WTC11 (cell line): ENCODE results near the gene IFT52. TPM values are rescaled to one million over a fixed set of nuclear protein-coding genes. Genes with fewer than 3 reads are reported as not detected.

Experiments used
- ATAC-seq: fragments of 200-7000 bp; cut with Tn5 transposase; 2 replicates; pipeline ENCODE4 v1.10.0; 2021; ENCODE audit warnings: mild to moderate bottlenecking, moderate library complexity
- CTCF ChIA-PET: fragments of 300-600 bp; sonication (Branson Sonifier 250); formaldehyde crosslinking; loops from one replicate; lab custom pipeline; 2021; ENCODE audit warnings: antibody characterized with exemption; lab: Charles Lee
- POLR2A ChIA-PET: fragments of 350-600 bp; sonication (Branson Sonifier 250); formaldehyde crosslinking; loops from one replicate; lab custom pipeline; 2021; ENCODE audit warnings: antibody characterized with exemption; lab: Charles Lee
- DNase-seq: peaks from one replicate; pipeline ENCODE4 v3.0.0; 2021; ENCODE audit warnings: low spot score
- H3K27ac Mint-ChIP-seq: 2 replicates; pipeline ENCODE4 v1.8.0; 2021; ENCODE audit warnings: mixed read lengths
- H3K27me3 Mint-ChIP-seq: 2 replicates; pipeline ENCODE4 v1.8.0; 2021; ENCODE audit warnings: low read depth, mild to moderate bottlenecking, moderate library complexity, mixed read lengths
- H3K36me3 Mint-ChIP-seq: 2 replicates; pipeline ENCODE4 v1.8.0; 2021; ENCODE audit warnings: mixed read lengths
- H3K4me1 Mint-ChIP-seq: 2 replicates; pipeline ENCODE4 v1.8.0; 2022; ENCODE audit warnings: mixed read lengths
- H3K4me3 Mint-ChIP-seq: 2 replicates; pipeline ENCODE4 v1.8.0; 2021; ENCODE audit warnings: mild to moderate bottlenecking, moderate library complexity, mixed read lengths
- H3K9me3 Mint-ChIP-seq: 2 replicates; pipeline ENCODE4 v1.8.0; 2021; ENCODE audit warnings: mixed read lengths
- AR ChIP-seq: fragments of 250-450 bp; sonication (Bioruptor Pico); IDR thresholded peaks from 2 replicates; pipeline ENCODE4 v1.9.0; 2021; ENCODE audit warnings: mild to moderate bottlenecking
- ATF1 ChIP-seq: sonication (generic); formaldehyde crosslinking; IDR thresholded peaks from 2 replicates; pipeline ENCODE4 v1.8.1; 2023; ENCODE audit warnings: mild to moderate bottlenecking, moderate library complexity, missing genetic modification reagents
- ATF6 ChIP-seq: sonication (generic); formaldehyde crosslinking; IDR thresholded peaks from 2 replicates; pipeline ENCODE4 v1.8.1; 2023; ENCODE audit warnings: mild to moderate bottlenecking, missing genetic modification reagents
- E2F1 ChIP-seq: sonication (generic); formaldehyde crosslinking; IDR thresholded peaks from 2 replicates; pipeline ENCODE4 v1.8.0; 2022; ENCODE audit warnings: mild to moderate bottlenecking, missing genetic modification reagents
- USF1 ChIP-seq: sonication (generic); formaldehyde crosslinking; IDR thresholded peaks from 2 replicates; pipeline ENCODE4 v1.8.0; 2022; ENCODE audit warnings: mild to moderate bottlenecking, missing genetic modification reagents
- ZNF512 ChIP-seq: sonication (generic); formaldehyde crosslinking; IDR thresholded peaks from 2 replicates; pipeline ENCODE4 v1.8.1; 2022; ENCODE audit warnings: missing genetic modification reagents, borderline replicate concordance
- ZNF532 ChIP-seq: fragments of 250-450 bp; sonication (Bioruptor Pico); IDR thresholded peaks from 2 replicates; pipeline ENCODE4 v1.9.0; 2021; ENCODE audit warnings: mild to moderate bottlenecking, borderline replicate concordance
- total RNA-seq: library from RNA; stranded (reverse); gene quantifications from 3 replicates; pipeline ENCODE4 v1.2.3, GENCODE V29; 2021

Gene IFT52
- total RNA-seq, 1 experiment from 2014 or later: 27.5 TPM

GRCh38 chr20:43694763-43695162, 104.0 kb downstream of the IFT52 start (continued):
- TF ChIP-seq ZNF532 (CRISPR knock-in tag): no peak
- TF ChIP-seq ZNF512 (CRISPR knock-in tag): no peak

- DNase-seq: no peak
- no peaks in the 10 kb centered on the region for H3K9me3 Mint-ChIP-seq
- CTCF ChIA-PET: no interaction called here
- H3K4me3 Mint-ChIP-seq: no peak overlapping the region
- TF ChIP-seq USF1 (no peak), AR (CRISPR knock-in tag) (no peak), ATF6 (no peak), ATF1 (CRISPR knock-in tag) (no peak), E2F1 (CRISPR knock-in tag) (no peak)
- TF ChIP-seq, all 79 proteins: peak for 0
- H3K27ac Mint-ChIP-seq: no peak overlapping the region
- no peak for ATAC-seq
- POLR2A ChIA-PET: no interaction called here
- no peaks in the 10 kb centered on the region for H3K4me1 Mint-ChIP-seq
- H3K27me3 Mint-ChIP-seq: no peaks in the 10 kb centered on the region
- H3K36me3 Mint-ChIP-seq: peaks cover 42% of the 10 kb centered on the region
Measured at GRCh38 chr20:43695571-43695970, 104.8 kb downstream of the IFT52 start.

Other genes with a start within 250 kb of the IFT52 start
- 107 to 141 TPM (median 139 TPM) in 3 replicates for gene SRSF6, start 133.0 kb upstream of the IFT52 start, total RNA-seq
- gene L3MBTL1, start 83.2 kb upstream of the IFT52 start, total RNA-seq: 28.3 to 28.7 TPM (median 28.3 TPM) in 3 replicates
- gene SGK2, start 31.9 kb upstream of the IFT52 start, total RNA-seq: 0.74 to 1.2 TPM (median 0.99 TPM) in 3 replicates
- 133 to 166 TPM (median 133 TPM) in 3 replicates for gene MYBL2, start 76.2 kb downstream of the IFT52 start, total RNA-seq
- gene GTSF1L, start 136.1 kb downstream of the IFT52 start, total RNA-seq: not detected in 3 replicates